Kidney glomerular epithelial cell (primary cell): ENCODE measurements around the gene TBC1D12.
"Not testable (repeated sequence)": the region's sequence is repeated elsewhere in the genome, so short reads cannot be mapped to it uniquely, and the experiment has no call there.

Experiments used
- DNase-seq: peaks from one replicate; lab custom pipeline; 2025; lab: John Stamatoyannopoulos, UW

Gene TBC1D12

GRCh38 chr10:94546049-94546900, 143.9 kb downstream of the TBC1D12 start:
- DNase-seq: peak; percentile 39

GRCh38 chr10:94546901-94547185, 144.5 kb downstream of the TBC1D12 start:
- DNase-seq: peak; percentile 2

DNA sequence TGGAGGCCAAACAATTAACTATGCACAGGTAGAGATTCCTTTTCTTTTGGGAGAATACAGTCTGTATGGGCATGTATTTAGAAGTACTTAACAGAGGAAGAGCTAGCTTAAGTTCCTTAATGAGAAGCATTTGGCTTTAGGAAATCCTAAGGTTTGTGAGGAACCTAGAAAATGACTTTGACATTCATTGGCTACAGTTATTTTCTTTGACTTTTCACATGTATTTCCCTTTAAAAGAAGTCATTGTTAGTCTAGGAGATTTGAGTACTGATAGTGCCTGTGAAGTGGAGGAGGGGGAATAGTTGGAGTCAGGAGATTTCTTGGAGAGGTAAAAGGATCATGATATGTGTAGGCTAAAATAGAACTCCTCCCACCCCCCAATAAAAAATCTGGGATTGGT, 146.9 kb downstream of the TBC1D12 start:
- no peak for DNase-seq

DNA sequence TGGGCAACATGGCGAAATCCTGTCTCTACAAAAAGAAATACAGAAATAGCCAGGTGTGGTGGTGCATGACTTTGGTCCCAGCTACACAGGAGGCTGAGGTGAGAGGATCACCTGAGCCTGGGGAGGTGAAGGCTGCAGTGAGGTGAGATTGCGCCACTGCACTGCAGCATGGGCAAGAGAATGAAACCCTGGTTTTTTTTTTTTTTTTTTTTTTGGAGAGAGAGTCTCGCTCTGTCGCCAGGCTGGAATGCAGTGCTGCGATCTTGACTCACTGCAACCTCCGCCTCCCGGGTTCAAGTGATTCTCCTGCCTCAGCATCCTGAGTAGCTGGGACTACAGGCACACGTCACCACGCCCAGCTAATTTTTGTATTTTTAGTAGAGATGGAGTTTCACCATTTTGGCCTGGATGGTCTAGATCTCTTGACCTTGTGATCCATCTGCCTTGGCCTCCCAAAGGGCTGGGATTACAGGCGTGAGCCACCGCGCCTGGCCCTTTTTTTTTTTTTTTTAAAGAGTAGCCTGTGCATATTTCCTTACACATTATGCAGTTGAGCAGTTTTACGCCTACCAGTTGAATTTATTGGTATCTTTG, 165.5 kb downstream of the TBC1D12 start:
- not testable (repeated sequence) for DNase-seq

GRCh38 chr10:94571081-94571480, 168.7 kb downstream of the TBC1D12 start:
- no peak for DNase-seq

GRCh38 chr10:94571528-94571927, 169.2 kb downstream of the TBC1D12 start:
- no peak for DNase-seq

DNA sequence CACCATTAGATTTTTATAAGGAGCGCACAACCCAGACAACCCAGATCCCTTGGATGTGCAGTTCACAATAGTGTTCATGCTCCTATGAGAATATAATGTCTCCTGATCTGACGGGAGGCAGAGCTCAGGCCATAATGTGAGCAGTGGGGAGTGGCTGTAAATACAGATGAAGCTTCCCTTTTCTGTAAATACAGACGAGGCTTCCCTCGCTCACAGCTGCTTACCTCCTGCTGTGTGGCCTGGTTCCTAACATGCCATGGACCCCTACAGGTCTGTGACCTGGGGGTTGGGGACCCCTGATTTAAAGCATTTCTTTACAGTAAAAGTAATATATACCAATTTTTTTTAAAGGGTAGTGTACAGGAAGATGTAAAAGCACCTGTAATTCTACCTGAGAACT, 176.4 kb downstream of the TBC1D12 start:
- no peak for DNase-seq

DNA sequence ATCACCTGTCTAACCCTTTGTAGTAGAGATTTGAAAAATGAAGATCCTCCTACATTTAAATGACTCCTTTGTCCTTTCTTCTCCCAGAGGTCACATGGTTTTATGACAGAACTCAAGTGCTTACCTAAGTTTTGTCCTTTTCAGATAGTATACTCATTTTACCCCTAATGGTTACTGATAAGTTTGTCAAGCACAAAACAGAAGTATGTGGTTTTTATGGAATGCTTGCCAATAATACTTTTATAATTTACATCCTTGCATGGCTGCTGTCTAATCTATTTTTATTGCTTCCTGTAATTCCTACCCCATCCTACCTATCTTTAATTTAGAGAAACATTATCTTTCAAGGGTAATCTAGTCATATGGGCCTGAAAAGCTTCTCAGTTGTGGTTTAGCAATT, 180.8 kb downstream of the TBC1D12 start:
- no peak for DNase-seq
